ENCODE results near the gene TMEM175.

Gene TMEM175

GRCh38 chr4:954211-955020 is 22.2 kb downstream of the TMEM175 start:
- TF ChIP-seq CTCF (IDR thresholded peaks at IDR 0.05; ENCODE audit: low read depth, low read length), result no peak
- DNase-seq (ENCODE audit: extremely low read depth, low read depth), result no peak

- no peak for DNase-seq (ENCODE audit: extremely low read depth, low read depth)
- TF ChIP-seq CTCF (IDR thresholded peaks at IDR 0.05; ENCODE audit: low read depth, low read length), result no peak
Observed at GRCh38 chr4:955161-955921, 23.1 kb downstream of the TMEM175 start.

GRCh38 chr4:955931-956381 is 23.7 kb downstream of the TMEM175 start:
- no peak for DNase-seq (ENCODE audit: extremely low read depth, low read depth)
- TF ChIP-seq CTCF (IDR thresholded peaks at IDR 0.05; ENCODE audit: low read depth, low read length), result no peak

- no peak for TF ChIP-seq CTCF (IDR thresholded peaks at IDR 0.05; ENCODE audit: low read depth, low read length)
- DNase-seq (ENCODE audit: extremely low read depth, low read depth), result no peak
Observed at GRCh38 chr4:956531-957230, 24.4 kb downstream of the TMEM175 start.

GRCh38 chr4:957231-957580 is 24.9 kb downstream of the TMEM175 start:
- DNase-seq (ENCODE audit: extremely low read depth, low read depth), result no peak

GRCh38 chr4:957581-958313 is 25.5 kb downstream of the TMEM175 start:
- no peak for DNase-seq (ENCODE audit: extremely low read depth, low read depth)
- no peak for TF ChIP-seq CTCF (IDR thresholded peaks at IDR 0.05; ENCODE audit: low read depth, low read length)

More at GRCh38 chr4:957231-957580, 24.9 kb downstream of the TMEM175 start:
- TF ChIP-seq CTCF (IDR thresholded peaks at IDR 0.05; ENCODE audit: low read depth, low read length), result no peak
